Measurements from ENCODE around the gene RAB41. TPM values are rescaled to one million over a fixed set of nuclear protein-coding genes. Genes with fewer than 3 reads are reported as not detected.

RAB41 gene
- total RNA-seq, 1 experiment from 2014 or later = not detected

GRCh38 chrX:70240751-70241150 lies 41.2 kb upstream of the RAB41 start:
- Histone ChIP-seq H3T11ph (ENCODE audit: low read length) (no peak overlapping the region), H2BK5ac (ENCODE audit: insufficient read length, low read length) (no peak overlapping the region), H4K91ac (ENCODE audit: insufficient read length, low read depth, low read length) (no peak overlapping the region), H3K23ac (ENCODE audit: insufficient read length, low read depth, low read length) (no peak overlapping the region), H2BK120ac (ENCODE audit: low read depth, low read length, poor library complexity, severe bottlenecking) (no peak overlapping the region), H2AK5ac (ENCODE audit: insufficient read length, low read length) (no peak overlapping the region), H3K56ac (ENCODE audit: insufficient read length, low read depth, low read length) (no peak overlapping the region), H3K4me2 (ENCODE audit: insufficient read depth, insufficient read length, low read length) (no peak overlapping the region), H4K20me1 (ENCODE audit: control insufficient read depth, insufficient read depth, insufficient read length) (no peaks in the 10 kb centered on the region), H3K14ac (ENCODE audit: insufficient read depth, low read length) (no peak overlapping the region), H3K4me1 (ENCODE audit: insufficient read depth, low read length) (no peaks in the 10 kb centered on the region), H3K18ac (ENCODE audit: insufficient read length, low read depth, low read length) (no peak overlapping the region), H3K9ac (ENCODE audit: extremely low read depth, insufficient read length, low read length) (no peak overlapping the region), H2BK12ac (ENCODE audit: insufficient read length, low read depth, low read length) (no peak overlapping the region), H3K23me2 (ENCODE audit: insufficient read length, low read depth, low read length, poor library complexity, severe bottlenecking) (no peaks in the 10 kb centered on the region), H3K27ac (ENCODE audit: insufficient read length, low read depth, low read length) (no peak overlapping the region), H3K27me3 (ENCODE audit: insufficient read depth, low read length) (no peaks in the 10 kb centered on the region), H3K79me2 (ENCODE audit: insufficient read depth, low read length) (no peaks in the 10 kb centered on the region), H3K4ac (ENCODE audit: low read depth, low read length) (no peak overlapping the region), H3K79me1 (ENCODE audit: insufficient read depth, low read depth, low read length, poor library complexity, severe bottlenecking) (no peaks in the 10 kb centered on the region), H2AFZ (ENCODE audit: low read length) (no peak overlapping the region), H4K8ac (replicated peaks; ENCODE audit: insufficient read length, low read depth, low read length) (no peak overlapping the region), H2BK15ac (ENCODE audit: low read depth, low read length) (no peak overlapping the region), H2BK20ac (ENCODE audit: low read depth, low read length, poor library complexity, severe bottlenecking) (no peak overlapping the region), H3K9me3 (ENCODE audit: control insufficient read depth, low read depth, low read length) (peaks cover 35% of the 10 kb centered on the region), H4K5ac (ENCODE audit: insufficient read length, low read depth, low read length) (no peak overlapping the region)
- WGBS (ENCODE audit: extremely low coverage, insufficient read length, low lambda C conversion rate) = no CpG with 5 or more reads among the region's 1 CpG
- H3K4me3 Mint-ChIP-seq = no peak overlapping the region
- H3K9me3 Mint-ChIP-seq = peaks cover 52 to 68% of the 10 kb centered on the region in 2 experiments
- peaks cover 0 to 2% (median 0%) of the 10 kb centered on the region in 3 experiments; a peak in 2 of 7 replicates for H3K36me3 Mint-ChIP-seq (ENCODE audit: insufficient read depth in 1 of 3, low read depth in 3 of 3)
- TF ChIP-seq CTCF (conservative IDR thresholded peaks at IDR 0.05) = no peak
- peaks cover 17% of the 10 kb centered on the region in 2 experiments for H3K4me1 Mint-ChIP-seq
- DNase-seq = no peak
- no peaks in the 10 kb centered on the region for H3K27me3 Mint-ChIP-seq (ENCODE audit: low read depth)
- H3K27ac Mint-ChIP-seq = no peak overlapping the region
